ENCODE results near the gene SLC6A16.
"Not testable (repeated sequence)": the region's sequence is repeated elsewhere in the genome, so short reads cannot be mapped to it uniquely, and the experiment has no call there.

DNA sequence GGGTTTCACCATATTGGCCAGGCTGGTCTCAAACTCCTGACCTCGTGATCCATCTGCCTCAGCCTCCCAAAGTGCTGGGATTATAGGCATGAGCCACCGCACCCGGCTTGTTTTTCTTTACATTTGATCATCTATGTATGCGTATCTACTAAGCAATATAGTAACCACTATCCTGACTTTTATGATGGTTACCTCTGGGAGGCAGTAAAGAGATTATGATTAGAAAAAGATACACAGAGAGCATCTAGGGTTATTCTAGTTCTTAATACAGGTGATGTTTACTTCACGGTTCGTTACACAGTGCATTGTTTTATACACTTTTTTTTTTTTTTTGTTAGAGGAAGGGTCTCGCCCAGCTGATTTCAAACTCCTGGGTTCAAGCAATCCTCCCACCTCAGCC, 18.3 kb downstream of the SLC6A16 start:
- TF ChIP-seq, protein P1, sequence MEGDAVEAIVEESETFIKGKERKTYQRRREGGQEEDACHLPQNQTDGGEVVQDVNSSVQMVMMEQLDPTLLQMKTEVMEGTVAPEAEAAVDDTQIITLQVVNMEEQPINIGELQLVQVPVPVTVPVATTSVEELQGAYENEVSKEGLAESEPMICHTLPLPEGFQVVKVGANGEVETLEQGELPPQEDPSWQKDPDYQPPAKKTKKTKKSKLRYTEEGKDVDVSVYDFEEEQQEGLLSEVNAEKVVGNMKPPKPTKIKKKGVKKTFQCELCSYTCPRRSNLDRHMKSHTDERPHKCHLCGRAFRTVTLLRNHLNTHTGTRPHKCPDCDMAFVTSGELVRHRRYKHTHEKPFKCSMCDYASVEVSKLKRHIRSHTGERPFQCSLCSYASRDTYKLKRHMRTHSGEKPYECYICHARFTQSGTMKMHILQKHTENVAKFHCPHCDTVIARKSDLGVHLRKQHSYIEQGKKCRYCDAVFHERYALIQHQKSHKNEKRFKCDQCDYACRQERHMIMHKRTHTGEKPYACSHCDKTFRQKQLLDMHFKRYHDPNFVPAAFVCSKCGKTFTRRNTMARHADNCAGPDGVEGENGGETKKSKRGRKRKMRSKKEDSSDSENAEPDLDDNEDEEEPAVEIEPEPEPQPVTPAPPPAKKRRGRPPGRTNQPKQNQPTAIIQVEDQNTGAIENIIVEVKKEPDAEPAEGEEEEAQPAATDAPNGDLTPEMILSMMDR (IDR thresholded peaks at IDR 0.05) = not testable (repeated sequence)
- TF ChIP-seq POLR2A (IDR thresholded peaks at IDR 0.05) = not testable (repeated sequence)
